Loucy (cell line): ENCODE data around the gene TMTC1.

ENCODE experiments used
- H2AFZ ChIP-seq: fragments of 200-600 bp; sonication (generic); 2 replicates; pipeline ENCODE4 v1.6.0; 2016; ENCODE audit warnings: antibody characterized with exemption, mild to moderate bottlenecking, low read length, moderate library complexity
- H3F3A ChIP-seq: fragments of 200-600 bp; 2 replicates; pipeline ENCODE4 v1.6.0; 2016; ENCODE audit warnings: antibody characterized with exemption, low read depth, mild to moderate bottlenecking
- H3K27me3 ChIP-seq: fragments of 200-600 bp; sonication (generic); 2 replicates; pipeline ENCODE4 v1.6.1; 2014; ENCODE audit warnings: low read length, mild to moderate bottlenecking; ENCODE audit not compliant: insufficient read depth, poor library complexity, severe bottlenecking
- H3K36me3 ChIP-seq: fragments of 200-600 bp; sonication (generic); 2 replicates; pipeline ENCODE4 v1.6.1; 2016; ENCODE audit warnings: low read length; ENCODE audit not compliant: insufficient read depth
- H3K4me1 ChIP-seq: fragments of 200-600 bp; sonication (generic); 2 replicates; pipeline ENCODE4 v1.5.1; 2014; ENCODE audit warnings: low read length, mild to moderate bottlenecking; ENCODE audit not compliant: insufficient read depth, poor library complexity, severe bottlenecking
- H3K4me2 ChIP-seq: fragments of 200-600 bp; sonication (generic); 2 replicates; pipeline ENCODE4 v1.6.0; 2014; ENCODE audit warnings: antibody characterized with exemption, low read length, low read depth, mild to moderate bottlenecking; ENCODE audit not compliant: poor library complexity, severe bottlenecking
- H3K4me3 ChIP-seq: fragments of 200-600 bp; sonication (generic); 2 replicates; pipeline ENCODE4 v1.5.1; 2014; ENCODE audit warnings: low read length, mild to moderate bottlenecking, mixed read lengths; ENCODE audit not compliant: poor library complexity, severe bottlenecking
- H3K79me2 ChIP-seq: fragments of 200-600 bp; sonication (generic); 2 replicates; pipeline ENCODE4 v1.6.1; 2014; ENCODE audit warnings: low read length; ENCODE audit not compliant: insufficient read depth
- H3K9ac ChIP-seq: fragments of 200-600 bp; sonication (generic); 2 replicates; pipeline ENCODE4 v1.6.0; 2014; ENCODE audit warnings: mild to moderate bottlenecking, low read depth, low read length, moderate library complexity; ENCODE audit not compliant: poor library complexity, severe bottlenecking
- H3K9me2 ChIP-seq: fragments of 200-600 bp; sonication (generic); replicated peaks from 2 replicates; pipeline ENCODE4 v1.6.1; 2016; ENCODE audit warnings: low read depth, low read length, mixed read lengths
- H3K9me3 ChIP-seq: fragments of 200-600 bp; sonication (generic); 2 replicates; pipeline ENCODE4 v1.6.1; 2014; ENCODE audit warnings: mild to moderate bottlenecking, antibody characterized with exemption, low read length, low read depth; ENCODE audit not compliant: insufficient read depth
- H4K20me1 ChIP-seq: fragments of 200-600 bp; sonication (generic); 2 replicates; pipeline ENCODE4 v1.6.0; 2014; ENCODE audit warnings: antibody characterized with exemption, low read length, mild to moderate bottlenecking; ENCODE audit not compliant: insufficient read depth, poor library complexity, severe bottlenecking
- EZH2phosphoT487 ChIP-seq: fragments of 200-600 bp; IDR thresholded peaks from 2 replicates; pipeline ENCODE4 v1.6.1; 2018; ENCODE audit warnings: antibody characterized with exemption, mild to moderate bottlenecking, moderate library complexity, borderline replicate concordance
- TF ChIP-seq, protein P1 (sequence below): fragments of 200-600 bp; sonication (generic); conservative IDR thresholded peaks from 2 replicates; pipeline ENCODE4 v1.5.1; 2014; ENCODE audit warnings: mild to moderate bottlenecking, antibody characterized with exemption, low read length

Gene TMTC1

DNA sequence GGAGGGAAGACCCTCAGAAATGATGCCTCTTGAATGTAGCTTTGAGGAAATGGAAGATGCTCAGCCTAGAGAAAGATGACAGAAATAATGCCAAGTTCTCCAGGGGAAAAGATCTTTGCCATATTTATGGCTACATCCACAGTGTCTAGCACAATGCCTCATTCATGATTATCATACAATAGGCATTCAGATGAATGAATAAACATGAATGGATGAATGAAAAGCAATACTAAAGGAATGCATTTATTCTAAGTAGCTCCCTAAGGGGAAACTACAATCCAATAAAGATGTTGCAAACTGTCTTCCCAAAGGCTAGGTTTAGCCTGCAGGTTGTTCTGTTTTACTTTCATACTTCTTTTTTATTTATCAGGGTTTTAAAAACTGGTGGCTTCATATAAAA lies 12.0 kb downstream of the TMTC1 start:
- no peaks in the 10 kb centered on the region for H3K79me2 ChIP-seq
- no peaks in the 10 kb centered on the region for H4K20me1 ChIP-seq
- H3K9me3 ChIP-seq, result no peaks in the 10 kb centered on the region; the same call in 1 of the 2 replicates
- H3K9me2 ChIP-seq, result no peaks in the 10 kb centered on the region
- no peaks in the 10 kb centered on the region for H3K36me3 ChIP-seq
- no peak overlapping the region for H3K9ac ChIP-seq
- H2AFZ ChIP-seq, result no peak overlapping the region
- no peaks in the 10 kb centered on the region for H3F3A ChIP-seq
- no peak overlapping the region for H3K4me2 ChIP-seq
- no peaks in the 10 kb centered on the region for H3K4me1 ChIP-seq
- H3K27me3 ChIP-seq, result no peaks in the 10 kb centered on the region
- no peak for TF ChIP-seq EZH2phosphoT487
- TF ChIP-seq, protein P1, sequence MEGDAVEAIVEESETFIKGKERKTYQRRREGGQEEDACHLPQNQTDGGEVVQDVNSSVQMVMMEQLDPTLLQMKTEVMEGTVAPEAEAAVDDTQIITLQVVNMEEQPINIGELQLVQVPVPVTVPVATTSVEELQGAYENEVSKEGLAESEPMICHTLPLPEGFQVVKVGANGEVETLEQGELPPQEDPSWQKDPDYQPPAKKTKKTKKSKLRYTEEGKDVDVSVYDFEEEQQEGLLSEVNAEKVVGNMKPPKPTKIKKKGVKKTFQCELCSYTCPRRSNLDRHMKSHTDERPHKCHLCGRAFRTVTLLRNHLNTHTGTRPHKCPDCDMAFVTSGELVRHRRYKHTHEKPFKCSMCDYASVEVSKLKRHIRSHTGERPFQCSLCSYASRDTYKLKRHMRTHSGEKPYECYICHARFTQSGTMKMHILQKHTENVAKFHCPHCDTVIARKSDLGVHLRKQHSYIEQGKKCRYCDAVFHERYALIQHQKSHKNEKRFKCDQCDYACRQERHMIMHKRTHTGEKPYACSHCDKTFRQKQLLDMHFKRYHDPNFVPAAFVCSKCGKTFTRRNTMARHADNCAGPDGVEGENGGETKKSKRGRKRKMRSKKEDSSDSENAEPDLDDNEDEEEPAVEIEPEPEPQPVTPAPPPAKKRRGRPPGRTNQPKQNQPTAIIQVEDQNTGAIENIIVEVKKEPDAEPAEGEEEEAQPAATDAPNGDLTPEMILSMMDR, result no peak
- no peak overlapping the region for H3K4me3 ChIP-seq

DNA sequence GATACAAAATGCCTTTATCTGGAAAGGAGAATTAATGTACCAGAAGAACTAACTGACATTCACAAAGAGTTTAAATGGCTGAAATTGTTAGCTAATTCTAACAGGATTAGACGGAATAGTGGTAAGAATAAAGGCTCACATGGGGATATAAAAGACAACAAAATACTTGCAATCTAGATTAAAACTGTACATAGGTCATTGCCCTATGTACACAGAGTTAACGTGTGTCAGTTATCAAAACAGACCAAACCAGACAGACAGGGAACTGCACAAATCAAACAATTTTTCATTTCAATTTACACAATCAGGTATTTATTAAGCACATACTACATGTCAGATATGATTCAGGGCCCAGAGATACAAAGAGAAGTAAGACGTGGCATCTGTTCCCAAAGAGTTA lies 12.6 kb downstream of the TMTC1 start:
- no peak overlapping the region for H3K9ac ChIP-seq
- no peaks in the 10 kb centered on the region for H3K27me3 ChIP-seq
- no peak for TF ChIP-seq EZH2phosphoT487
- TF ChIP-seq, protein P1, result no peak
- no peaks in the 10 kb centered on the region for H3K36me3 ChIP-seq
- no peak overlapping the region for H2AFZ ChIP-seq
- H3K4me2 ChIP-seq, result no peak overlapping the region
- H3K4me3 ChIP-seq, result no peak overlapping the region
- H3K9me3 ChIP-seq, result no peaks in the 10 kb centered on the region; the same call in 1 of the 2 replicates
- H3K4me1 ChIP-seq, result no peaks in the 10 kb centered on the region
- H3F3A ChIP-seq, result no peaks in the 10 kb centered on the region
- H3K9me2 ChIP-seq, result no peaks in the 10 kb centered on the region
- H4K20me1 ChIP-seq, result no peaks in the 10 kb centered on the region
- no peaks in the 10 kb centered on the region for H3K79me2 ChIP-seq

DNA sequence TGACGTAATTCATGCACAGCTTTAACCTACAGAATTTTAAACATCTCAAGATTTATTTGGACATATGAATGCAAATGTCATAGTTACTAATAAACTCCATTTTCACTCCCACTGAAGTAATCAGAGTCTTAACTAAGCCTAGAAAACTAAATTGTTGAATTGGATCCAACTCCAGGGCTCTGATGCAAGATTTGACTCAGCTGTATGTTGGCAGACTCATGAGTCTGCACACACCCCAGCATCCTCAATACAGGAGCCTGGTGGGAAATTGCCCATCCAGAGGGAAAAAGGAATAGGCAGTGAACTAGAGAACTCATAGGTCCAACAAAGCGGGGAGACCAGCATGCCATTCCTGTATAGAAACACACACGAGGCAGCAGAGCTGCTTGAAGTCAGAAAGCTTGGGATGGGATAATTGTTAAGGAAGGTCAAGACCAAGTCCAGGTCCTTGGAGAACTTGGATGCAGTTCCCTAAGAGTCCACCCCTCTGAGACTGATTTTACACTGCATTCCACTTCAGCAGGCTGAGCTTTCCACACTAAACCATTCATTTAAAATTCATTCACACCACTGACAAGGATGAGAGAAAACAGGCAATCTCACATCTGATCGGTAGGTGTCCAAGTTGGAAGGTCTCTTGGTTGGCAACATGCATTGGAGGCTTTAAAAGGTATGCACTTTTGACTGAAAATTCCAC lies 14.4 kb downstream of the TMTC1 start:
- Histone ChIP-seq H3K4me2 (no peak overlapping the region), H3K4me3 (no peak overlapping the region), H3K4me1 (no peaks in the 10 kb centered on the region)

More for the DNA sequence above, 14.4 kb downstream of the TMTC1 start:
- no peaks in the 10 kb centered on the region for H3K27me3 ChIP-seq
- no peaks in the 10 kb centered on the region for H3K9me2 ChIP-seq
- no peaks in the 10 kb centered on the region for H4K20me1 ChIP-seq
- TF ChIP-seq, protein P1, result no peak
- no peak for TF ChIP-seq EZH2phosphoT487
- no peaks in the 10 kb centered on the region for H3F3A ChIP-seq
- H3K9ac ChIP-seq, result no peak overlapping the region
- H3K36me3 ChIP-seq, result no peaks in the 10 kb centered on the region
- H2AFZ ChIP-seq, result no peak overlapping the region
- H3K79me2 ChIP-seq, result no peaks in the 10 kb centered on the region
- H3K9me3 ChIP-seq, result no peaks in the 10 kb centered on the region
